ENCODE data around the gene CCDC77.

Gene CCDC77

GRCh38 chr12:484096-484495, 82.7 kb downstream of the CCDC77 start:
- no peak for DNase-seq

GRCh38 chr12:490260-490659, 88.8 kb downstream of the CCDC77 start:
- no peak for DNase-seq
